Osteoblast (primary cell): ENCODE data around the gene INPP4A. TPM values are rescaled to one million over a fixed set of nuclear protein-coding genes. Genes with fewer than 3 reads are reported as not detected.
A peak's percentile ranks its signal among the peaks of the same experiment; 100 is the strongest.

Experiments
- DNase-seq: peaks from one replicate; pipeline ENCODE4 v3.0.0; 2011; ENCODE audit warnings: low spot score, mixed read lengths; ENCODE audit not compliant: insufficient read length; ENCODE audit errors: missing footprints
- H2AFZ ChIP-seq: 2 replicates; pipeline ENCODE4 v1.6.0; 2011; ENCODE audit warnings: mild to moderate bottlenecking, low read length
- H3K27ac ChIP-seq: 2 replicates; pipeline ENCODE4 v1.5.1; 2011; ENCODE audit warnings: mild to moderate bottlenecking, low read depth, low read length, moderate library complexity
- H3K27me3 ChIP-seq: 2 replicates; pipeline ENCODE4 v1.6.0; 2012; ENCODE audit warnings: mild to moderate bottlenecking, control low read depth, inconsistent platforms, low read length, moderate library complexity; ENCODE audit not compliant: insufficient read depth
- H3K36me3 ChIP-seq: 2 replicates; pipeline ENCODE4 v1.5.1; 2011; ENCODE audit warnings: mild to moderate bottlenecking, low read length, control low read depth, moderate library complexity; ENCODE audit not compliant: insufficient read depth
- H3K4me1 ChIP-seq: 2 replicates; pipeline ENCODE4 v1.5.1; 2011; ENCODE audit warnings: mild to moderate bottlenecking, low read length, control low read depth, moderate library complexity; ENCODE audit not compliant: insufficient read depth
- H3K4me2 ChIP-seq: 2 replicates; pipeline ENCODE4 v1.6.0; 2011; ENCODE audit warnings: mild to moderate bottlenecking, low read length; ENCODE audit not compliant: insufficient read depth
- H3K4me3 ChIP-seq: fragments of 200-600 bp; sonication (generic); 3 replicates; pipeline ENCODE4 v1.5.1; 2012; ENCODE audit warnings: mild to moderate bottlenecking, low read length, inconsistent platforms; ENCODE audit not compliant: insufficient read depth
- H3K79me2 ChIP-seq: 2 replicates; pipeline ENCODE4 v1.6.0; 2012; ENCODE audit warnings: mild to moderate bottlenecking, low read length, control low read depth, inconsistent platforms; ENCODE audit not compliant: insufficient read depth
- H3K9me3 ChIP-seq: 2 replicates; pipeline ENCODE4 v1.5.1; 2011; ENCODE audit warnings: low read depth, low read length, control low read depth
- H4K20me1 ChIP-seq: 2 replicates; pipeline ENCODE4 v1.6.0; 2012; ENCODE audit warnings: mild to moderate bottlenecking, low read length, control low read depth; ENCODE audit not compliant: insufficient read depth
- total RNA-seq: library from RNA; depleted of rRNA; stranded (reverse); fragments of >200 nt; gene quantifications from 2 replicates; pipeline ENCODE4 v1.2.3, GENCODE V29; 2012
- TF ChIP-seq, protein P1 (sequence below): IDR thresholded peaks from 2 replicates; pipeline ENCODE4 v1.5.1; 2011; ENCODE audit warnings: mild to moderate bottlenecking, low read depth, low read length, moderate library complexity; ENCODE audit errors: extremely low read depth

The INPP4A gene
- total RNA-seq, 1 donor, result 25.7 TPM

GRCh38 chr2:98468621-98469236 is 24.1 kb downstream of the INPP4A start:
- peak; percentile 93 for DNase-seq
- H3K4me1 ChIP-seq, result peaks cover 17% of the 10 kb centered on the region
- H4K20me1 ChIP-seq, result peaks cover 40% of the 10 kb centered on the region
- no peaks in the 10 kb centered on the region for H3K36me3 ChIP-seq
- no peak overlapping the region for H3K4me3 ChIP-seq
- peaks cover 40% of the 10 kb centered on the region for H3K79me2 ChIP-seq
- H3K9me3 ChIP-seq, result no peaks in the 10 kb centered on the region
- H3K27me3 ChIP-seq, result no peaks in the 10 kb centered on the region
- H2AFZ ChIP-seq, result no peak overlapping the region
- H3K27ac ChIP-seq, result no peak overlapping the region
- H3K4me2 ChIP-seq, result no peak overlapping the region
- TF ChIP-seq, protein P1, sequence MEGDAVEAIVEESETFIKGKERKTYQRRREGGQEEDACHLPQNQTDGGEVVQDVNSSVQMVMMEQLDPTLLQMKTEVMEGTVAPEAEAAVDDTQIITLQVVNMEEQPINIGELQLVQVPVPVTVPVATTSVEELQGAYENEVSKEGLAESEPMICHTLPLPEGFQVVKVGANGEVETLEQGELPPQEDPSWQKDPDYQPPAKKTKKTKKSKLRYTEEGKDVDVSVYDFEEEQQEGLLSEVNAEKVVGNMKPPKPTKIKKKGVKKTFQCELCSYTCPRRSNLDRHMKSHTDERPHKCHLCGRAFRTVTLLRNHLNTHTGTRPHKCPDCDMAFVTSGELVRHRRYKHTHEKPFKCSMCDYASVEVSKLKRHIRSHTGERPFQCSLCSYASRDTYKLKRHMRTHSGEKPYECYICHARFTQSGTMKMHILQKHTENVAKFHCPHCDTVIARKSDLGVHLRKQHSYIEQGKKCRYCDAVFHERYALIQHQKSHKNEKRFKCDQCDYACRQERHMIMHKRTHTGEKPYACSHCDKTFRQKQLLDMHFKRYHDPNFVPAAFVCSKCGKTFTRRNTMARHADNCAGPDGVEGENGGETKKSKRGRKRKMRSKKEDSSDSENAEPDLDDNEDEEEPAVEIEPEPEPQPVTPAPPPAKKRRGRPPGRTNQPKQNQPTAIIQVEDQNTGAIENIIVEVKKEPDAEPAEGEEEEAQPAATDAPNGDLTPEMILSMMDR, result no peak

DNA sequence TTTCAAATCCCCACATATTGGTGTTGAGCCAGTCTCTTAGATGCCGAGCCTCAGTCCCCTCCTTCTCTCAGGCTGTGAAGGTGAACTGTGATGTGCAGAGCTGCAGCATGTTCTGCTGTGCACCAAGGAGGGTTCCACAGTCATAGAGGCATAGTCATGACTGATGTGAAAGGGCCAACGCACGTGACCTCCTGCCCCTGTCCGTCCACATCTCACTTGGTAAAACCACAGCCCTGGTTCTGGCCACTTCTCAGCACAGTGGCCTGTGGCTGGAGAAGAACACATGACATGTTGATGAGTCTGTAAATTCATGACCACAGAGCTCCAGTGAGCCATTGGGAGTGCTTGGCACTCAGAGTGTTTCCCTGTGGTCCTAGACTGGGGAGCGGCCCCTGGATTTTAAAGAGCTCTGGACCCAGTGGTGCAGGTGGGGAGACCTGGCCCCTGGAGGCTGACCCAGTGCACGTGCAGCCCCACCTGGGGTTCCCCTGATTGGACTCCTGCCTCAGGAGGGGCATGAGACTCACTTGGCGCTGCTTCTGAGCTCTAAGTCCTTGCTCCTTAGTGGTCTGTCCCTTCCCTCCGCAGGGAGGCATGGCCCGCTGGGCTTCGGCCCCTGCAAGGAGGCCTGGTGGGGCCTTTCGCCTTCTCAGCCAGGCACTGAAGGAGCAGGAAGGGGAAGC is 25.3 kb downstream of the INPP4A start:
- Histone ChIP-seq H3K9me3 (no peaks in the 10 kb centered on the region), H3K27me3 (no peaks in the 10 kb centered on the region), H3K27ac (no peak overlapping the region), H4K20me1 (peaks cover 50% of the 10 kb centered on the region), H3K4me2 (no peak overlapping the region), H3K79me2 (peaks cover 45% of the 10 kb centered on the region), H3K4me3 (no peak overlapping the region), H3K4me1 (peaks cover 17% of the 10 kb centered on the region), H2AFZ (no peak overlapping the region), H3K36me3 (no peaks in the 10 kb centered on the region)
- TF ChIP-seq, protein P1, result no peak
- no peak for DNase-seq

DNA sequence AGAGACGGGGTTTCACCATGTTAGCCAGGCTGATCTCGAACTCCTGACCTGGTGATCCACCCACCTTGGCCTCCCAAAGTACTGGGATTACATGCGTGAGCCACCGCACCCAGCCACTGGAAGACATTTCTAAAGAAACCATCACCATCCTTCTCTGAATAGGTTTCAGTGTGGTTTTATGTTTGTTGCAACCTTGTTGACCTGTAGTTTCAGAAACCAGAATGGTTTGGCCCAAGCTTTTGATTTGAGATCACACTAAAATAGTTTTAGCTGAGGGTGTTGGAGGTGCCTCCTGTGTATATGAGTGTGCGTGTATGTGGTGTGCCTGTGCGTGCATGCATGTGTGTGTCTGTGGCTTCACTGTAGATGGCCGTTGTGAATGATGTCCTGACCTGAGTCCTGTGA is 26.2 kb downstream of the INPP4A start:
- Histone ChIP-seq H3K9me3 (no peaks in the 10 kb centered on the region), H4K20me1 (peaks cover 57% of the 10 kb centered on the region), H3K27ac (no peak overlapping the region), H2AFZ (no peak overlapping the region), H3K27me3 (no peaks in the 10 kb centered on the region), H3K4me2 (no peak overlapping the region), H3K4me3 (no peak overlapping the region), H3K36me3 (no peaks in the 10 kb centered on the region), H3K79me2 (peaks cover 45% of the 10 kb centered on the region), H3K4me1 (peaks cover 12% of the 10 kb centered on the region)
- no peak for DNase-seq
- TF ChIP-seq, protein P1, result no peak

- DNase-seq, result no peak
- no peak overlapping the region for H3K4me2 ChIP-seq
- no peak overlapping the region for H3K4me3 ChIP-seq
- no peaks in the 10 kb centered on the region for H3K9me3 ChIP-seq
- peaks cover 5% of the 10 kb centered on the region for H3K4me1 ChIP-seq
- TF ChIP-seq, protein P1, result no peak
- H4K20me1 ChIP-seq, result peaks cover 59% of the 10 kb centered on the region
- no peak overlapping the region for H2AFZ ChIP-seq
- no peaks in the 10 kb centered on the region for H3K27me3 ChIP-seq
- H3K36me3 ChIP-seq, result no peaks in the 10 kb centered on the region
- no peak overlapping the region for H3K27ac ChIP-seq
- peaks cover 41% of the 10 kb centered on the region for H3K79me2 ChIP-seq
Measured at GRCh38 chr2:98471402-98472131, 26.9 kb downstream of the INPP4A start.
